GM10248 (cell line): ENCODE data around the gene POFUT2.

ENCODE experiments used
- CTCF ChIA-PET: fragments of 300-600 bp; sonication (Branson Sonifier 250); formaldehyde crosslinking; extraction: SDS; loops from one replicate; lab custom pipeline; 2021; ENCODE audit warnings: antibody characterized with exemption; lab: Yijun Ruan, JAX
- POLR2A ChIA-PET: fragments of 350-650 bp; sonication (Branson Sonifier 250); formaldehyde crosslinking; extraction: SDS; loops from one replicate; lab custom pipeline; 2020; ENCODE audit warnings: antibody characterized with exemption; lab: Yijun Ruan, JAX
- DNase-seq: peaks from one replicate; pipeline ENCODE4 v3.0.0; 2012; ENCODE audit errors: extremely low spot score
- CTCF ChIP-seq: IDR thresholded peaks from 2 replicates; pipeline ENCODE4 v1.5.1; 2012; ENCODE audit warnings: mild to moderate bottlenecking, low read depth; ENCODE audit errors: extremely low read depth, missing control alignments, control extremely low read depth

Gene POFUT2

GRCh38 chr21:45289134-45289533 is 1.4 kb upstream of the POFUT2 start:
- POLR2A ChIA-PET, result no interaction called here
- no peak for TF ChIP-seq CTCF
- no peak for DNase-seq
- CTCF ChIA-PET, result interaction anchor here (1.0 to 1.7 kb wide), 4 partner anchors 13 to 151 kb away, joined by 3 to 8 read pairs (median 3); no protein-coding TSS in a partner anchor

DNA sequence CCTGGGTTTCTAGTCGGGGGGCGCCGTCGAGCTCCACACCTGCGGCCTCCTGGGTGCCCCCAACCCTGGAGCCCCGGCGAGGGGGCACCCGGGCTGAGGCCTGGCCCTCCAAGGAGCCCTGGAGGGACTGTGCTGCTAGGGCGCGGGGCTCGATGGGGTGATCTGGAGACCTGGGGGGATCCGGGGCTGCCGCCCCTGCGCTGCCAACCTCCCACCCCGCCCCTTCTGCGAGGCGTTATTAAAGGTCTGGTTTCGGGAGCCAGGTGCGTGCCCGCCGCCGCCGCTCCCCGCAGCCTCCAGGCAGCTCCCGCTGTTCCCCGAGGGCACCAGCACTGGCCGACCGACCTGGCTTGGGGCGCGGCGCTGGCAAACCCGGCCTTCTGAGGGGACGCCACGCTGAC is 746 bp upstream of the POFUT2 start:
- no peak for TF ChIP-seq CTCF
- ChIA-PET POLR2A (interaction anchor here (0.6 kb wide), 1 partner anchor 146 kb away, joined by 4 read pairs; no protein-coding TSS in a partner anchor), CTCF (interaction anchor here (1.0 to 1.4 kb wide), 3 partner anchors 13 to 150 kb away, joined by 3 to 5 read pairs (median 3); no protein-coding TSS in a partner anchor)
- DNase-seq, result no peak

- ChIA-PET CTCF (interaction anchor here (1.0 to 2.5 kb wide), 2 partner anchors 146 to 149 kb away, joined by 4 to 8 read pairs; no protein-coding TSS in a partner anchor), POLR2A (no interaction called here)
- TF ChIP-seq CTCF, result no peak
- no peak for DNase-seq
These were observed 841 bp downstream of the POFUT2 start for GRCh38 chr21:45286671-45287437.

DNA sequence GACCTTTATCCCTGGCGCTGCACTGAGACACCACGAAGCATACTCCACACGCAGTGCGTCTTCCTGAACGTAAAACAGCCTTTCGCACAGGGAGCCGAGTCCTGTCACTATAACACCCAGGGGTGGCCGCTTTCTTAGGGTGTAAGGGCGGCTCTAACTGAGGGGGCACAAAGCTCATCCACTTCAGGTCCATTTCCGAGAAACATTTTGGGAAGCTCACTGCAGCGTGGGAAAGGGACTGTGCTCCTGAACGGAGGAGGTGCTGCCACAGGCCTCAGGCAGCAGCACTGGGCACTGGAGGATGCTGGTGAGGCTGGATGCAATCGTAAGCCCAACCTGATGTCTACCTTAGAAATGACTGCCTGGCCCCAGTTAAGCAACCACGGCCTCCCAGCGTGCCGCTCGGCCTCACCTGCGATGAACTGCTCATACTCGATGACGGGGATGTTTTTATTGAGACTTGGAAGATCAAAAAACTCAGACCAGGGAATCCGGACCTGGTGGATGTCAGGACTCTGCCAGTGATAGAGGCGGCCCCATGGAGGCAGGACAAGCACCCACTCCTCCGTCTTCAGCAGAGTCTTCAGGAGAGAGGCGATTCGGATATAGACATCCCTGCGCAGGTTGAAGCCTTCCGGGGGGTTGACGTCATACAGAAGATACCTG is 2.3 kb downstream of the POFUT2 start:
- no peak for DNase-seq
- no peak for TF ChIP-seq CTCF
- ChIA-PET POLR2A (no interaction called here), CTCF (interaction anchor here (1.5 to 2.5 kb wide), 2 partner anchors 145 to 148 kb away, joined by 5 to 8 read pairs; no protein-coding TSS in a partner anchor)

GRCh38 chr21:45284456-45284741 is 3.3 kb downstream of the POFUT2 start:
- TF ChIP-seq CTCF, result no peak
- ChIA-PET POLR2A (no interaction called here), CTCF (interaction anchor here (1.5 to 2.5 kb wide), 2 partner anchors 144 to 147 kb away, joined by 5 to 8 read pairs; no protein-coding TSS in a partner anchor)
- no peak for DNase-seq

DNA sequence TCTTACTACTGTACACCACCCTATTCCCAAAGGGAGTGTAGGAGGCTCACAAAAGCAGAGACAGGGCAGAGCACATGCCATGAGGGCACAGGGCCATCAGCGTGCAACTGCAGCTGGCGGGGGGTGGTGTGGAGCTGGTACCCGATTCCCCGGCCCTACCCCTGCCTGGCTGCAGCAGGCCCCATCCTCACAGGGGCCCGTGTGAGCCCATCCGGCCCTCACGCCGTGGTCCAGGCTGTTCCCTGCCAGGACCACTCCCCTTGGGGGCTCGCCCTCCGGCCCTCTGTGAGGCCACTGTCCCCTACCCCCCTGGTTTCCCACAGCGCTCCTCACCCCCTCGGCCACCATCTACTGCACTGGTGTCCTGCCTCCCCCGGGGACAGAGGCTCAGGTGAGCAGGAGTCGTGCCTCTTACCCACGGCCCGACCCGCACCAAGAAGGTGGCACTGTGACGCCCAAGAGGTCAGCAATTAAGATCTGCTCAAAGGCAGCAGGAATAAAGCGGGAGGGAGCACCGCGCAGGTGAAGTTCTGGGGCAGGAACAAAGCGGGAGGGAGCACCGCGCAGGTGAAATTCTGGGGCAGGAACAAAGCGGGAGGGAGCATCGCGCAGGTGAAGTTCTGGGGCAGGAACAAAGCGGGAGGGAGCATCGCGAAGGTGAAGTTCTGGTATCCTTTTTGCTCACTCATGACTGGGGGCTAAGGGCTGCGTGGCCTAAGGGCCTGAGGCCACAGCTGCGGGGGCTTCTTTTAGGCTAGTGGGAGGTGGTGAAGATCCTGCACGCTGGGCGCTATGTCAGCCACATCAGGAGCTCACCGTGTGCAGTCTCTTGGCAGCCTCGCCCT is 3.9 kb downstream of the POFUT2 start:
- ChIA-PET POLR2A (no interaction called here), CTCF (interaction anchor here (1.3 to 1.5 kb wide), 2 partner anchors 9 to 146 kb away, joined by 4 to 5 read pairs; no protein-coding TSS in a partner anchor)
- TF ChIP-seq CTCF, result no peak
- no peak for DNase-seq
